PC-9 (cell line): ENCODE results near the gene EFS. TPM values are rescaled to one million over a fixed set of nuclear protein-coding genes. Genes with fewer than 3 reads are reported as not detected.

Source experiments
- BruUV-seq: library from RNA; stranded (reverse); fragments of 400-500 nt; replicated peaks from 2 replicates; lab custom pipeline; 2021; lab: Mats Ljungman, UMichigan
- CTCF ChIA-PET: fragments of 300-600 bp; sonication (Branson Sonifier 250); formaldehyde crosslinking; loops from one replicate; lab custom pipeline; 2022; ENCODE audit warnings: antibody characterized with exemption; lab: Charles Lee
- POLR2A ChIA-PET: fragments of 300-600 bp; sonication (Branson Sonifier 250); formaldehyde crosslinking; loops from one replicate; lab custom pipeline; 2022; ENCODE audit warnings: antibody characterized with exemption; ENCODE audit not compliant: unreplicated experiment; lab: Charles Lee
- DNase-seq, 2 experiments: peaks; one replicate each; pipeline versions ENCODE4 v3.0.0 to v3.0.0-alpha.2; 2015 to 2022; ENCODE audit warnings: mixed read lengths in 1 of 2
- H2AFZ ChIP-seq: fragments of 200-600 bp; sonication (generic); 2 replicates; pipeline ENCODE4 v1.8.1; 2017; ENCODE audit warnings: antibody characterized with exemption
- H3F3A ChIP-seq: fragments of 200-600 bp; sonication (generic); 2 replicates; pipeline ENCODE4 v1.8.1; 2017; ENCODE audit warnings: antibody characterized with exemption, mild to moderate bottlenecking, low read depth; ENCODE audit not compliant: insufficient read depth
- H3K27ac ChIP-seq: fragments of 200-600 bp; sonication (generic); 2 replicates; pipeline ENCODE4 v1.6.1; 2016; ENCODE audit warnings: mixed run types
- H3K27me3 ChIP-seq: fragments of 200-600 bp; sonication (generic); 2 replicates; pipeline ENCODE4 v1.6.1; 2016; ENCODE audit warnings: low read depth, mixed run types; ENCODE audit not compliant: insufficient read depth
- H3K36me3 ChIP-seq: fragments of 200-600 bp; sonication (generic); 2 replicates; pipeline ENCODE4 v1.6.1; 2016; ENCODE audit warnings: low read depth, mixed run types
- H3K4me1 ChIP-seq: fragments of 200-600 bp; sonication (generic); replicated peaks from 2 replicates; pipeline ENCODE4 v1.6.1; 2016; ENCODE audit warnings: mixed run types; ENCODE audit not compliant: insufficient read depth
- H3K4me2 ChIP-seq: fragments of 200-600 bp; sonication (generic); 2 replicates; pipeline ENCODE4 v1.6.1; 2017; ENCODE audit warnings: mixed run types
- H3K4me3 ChIP-seq: fragments of 200-600 bp; sonication (generic); 2 replicates; pipeline ENCODE4 v1.6.1; 2016; ENCODE audit warnings: mixed run types
- H3K79me2 ChIP-seq: fragments of 200-600 bp; sonication (generic); 2 replicates; pipeline ENCODE4 v1.6.1; 2017; ENCODE audit warnings: low read depth, mixed run types
- H3K9me2 ChIP-seq: fragments of 200-600 bp; sonication (generic); 2 replicates; pipeline ENCODE4 v1.8.1; 2017; ENCODE audit warnings: mild to moderate bottlenecking; ENCODE audit not compliant: insufficient read depth
- H3K9me3 ChIP-seq: fragments of 200-600 bp; sonication (generic); 2 replicates; pipeline ENCODE4 v1.8.1; 2016; ENCODE audit warnings: low read depth; ENCODE audit not compliant: insufficient read depth
- H4K20me1 ChIP-seq: fragments of 200-600 bp; sonication (generic); 2 replicates; pipeline ENCODE4 v1.8.1; 2017; ENCODE audit not compliant: insufficient read depth
- EZH2 ChIP-seq: fragments of 200-600 bp; sonication (generic); IDR thresholded peaks from 2 replicates; pipeline ENCODE4 v1.8.0; 2017; ENCODE audit warnings: antibody characterized with exemption, low read depth
- intact Hi-C: fragments of 100-400 bp; cut with micrococcal nuclease; formaldehyde crosslinking; loops from one replicate; pipeline ENCODE4 v1.10.0; 2022; ENCODE audit not compliant: unreplicated experiment
- total RNA-seq: library from RNA; stranded (reverse); gene quantifications from 2 replicates; pipeline ENCODE4 v1.2.3, GENCODE V29; 2021
- TF ChIP-seq, protein P1 (sequence below): fragments of 200-600 bp; sonication (generic); conservative IDR thresholded peaks from 2 replicates; pipeline ENCODE4 v1.6.1; 2017; ENCODE audit warnings: mixed run types, antibody characterized with exemption, mild to moderate bottlenecking, moderate library complexity

The EFS gene
- total RNA-seq, 1 experiment from 2014 or later: not detected

DNA sequence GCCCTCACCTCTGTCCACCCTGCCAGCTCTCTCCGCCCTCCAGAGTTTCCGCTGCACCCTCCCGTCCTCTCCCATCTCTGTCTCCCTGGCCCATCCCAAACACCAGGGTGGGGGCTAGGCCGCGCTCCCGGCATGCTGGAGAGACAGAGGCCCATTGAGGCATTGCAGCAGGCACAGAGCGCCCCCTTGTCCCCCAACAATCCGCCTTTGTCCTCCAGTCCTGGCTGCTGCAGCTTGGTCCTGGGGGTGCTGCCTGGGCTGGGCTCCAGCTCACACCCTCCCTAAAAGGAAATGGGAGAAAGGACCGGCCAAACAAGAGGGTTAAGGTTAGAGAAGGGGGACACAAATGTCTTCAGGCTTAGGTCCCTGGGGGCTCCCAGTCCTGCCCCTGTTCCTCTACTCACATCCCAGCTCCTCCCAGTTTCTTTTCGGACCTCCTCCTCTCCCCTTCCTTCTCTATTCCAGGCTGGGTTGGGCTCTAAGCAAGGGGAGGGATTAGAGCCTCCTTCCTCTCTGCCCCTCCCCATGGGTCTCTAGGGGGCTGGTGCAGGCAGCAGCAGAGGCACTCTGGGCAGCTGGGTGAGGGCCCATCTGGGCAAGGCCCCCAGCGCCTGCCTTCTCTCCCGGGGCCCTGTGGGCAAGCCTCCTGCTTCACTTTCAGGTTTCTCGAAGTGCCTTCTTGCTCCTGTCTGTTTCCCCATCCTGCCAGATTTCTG, 11.7 kb upstream of the EFS start, which contains the start of gene CMTM5:
CMTM5 (plus strand) TSS at position 565 of the 716 bp plus-strand sequence. CDS start 206 bp downstream, outside the sequence.
- Histone ChIP-seq H3K4me3 (no peak within 1 kb of the TSS), H3K27me3 (peaks cover 62% of the 10 kb centered on the region), H3K9me3 (no peaks in the 10 kb centered on the region), H2AFZ (no peak within 1 kb of the TSS), H3K27ac (no peak within 1 kb of the TSS), H3K4me2 (no peak within 1 kb of the TSS), H3K79me2 (no peaks in the 10 kb centered on the region), H3K4me1 (no peaks in the 10 kb centered on the region), H3K36me3 (no peaks in the 10 kb centered on the region), H3K9me2 (no peaks in the 10 kb centered on the region), H3F3A (no peaks in the 10 kb centered on the region), H4K20me1 (no peaks in the 10 kb centered on the region)
- TF ChIP-seq, protein P1, sequence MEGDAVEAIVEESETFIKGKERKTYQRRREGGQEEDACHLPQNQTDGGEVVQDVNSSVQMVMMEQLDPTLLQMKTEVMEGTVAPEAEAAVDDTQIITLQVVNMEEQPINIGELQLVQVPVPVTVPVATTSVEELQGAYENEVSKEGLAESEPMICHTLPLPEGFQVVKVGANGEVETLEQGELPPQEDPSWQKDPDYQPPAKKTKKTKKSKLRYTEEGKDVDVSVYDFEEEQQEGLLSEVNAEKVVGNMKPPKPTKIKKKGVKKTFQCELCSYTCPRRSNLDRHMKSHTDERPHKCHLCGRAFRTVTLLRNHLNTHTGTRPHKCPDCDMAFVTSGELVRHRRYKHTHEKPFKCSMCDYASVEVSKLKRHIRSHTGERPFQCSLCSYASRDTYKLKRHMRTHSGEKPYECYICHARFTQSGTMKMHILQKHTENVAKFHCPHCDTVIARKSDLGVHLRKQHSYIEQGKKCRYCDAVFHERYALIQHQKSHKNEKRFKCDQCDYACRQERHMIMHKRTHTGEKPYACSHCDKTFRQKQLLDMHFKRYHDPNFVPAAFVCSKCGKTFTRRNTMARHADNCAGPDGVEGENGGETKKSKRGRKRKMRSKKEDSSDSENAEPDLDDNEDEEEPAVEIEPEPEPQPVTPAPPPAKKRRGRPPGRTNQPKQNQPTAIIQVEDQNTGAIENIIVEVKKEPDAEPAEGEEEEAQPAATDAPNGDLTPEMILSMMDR: no peak
- no peak for TF ChIP-seq EZH2
- intact Hi-C loops: no loop called here
- no TSS peak for BruUV-seq
- no peak for DNase-seq
- CTCF ChIA-PET: no interaction called here
- POLR2A ChIA-PET: no interaction called here

DNA sequence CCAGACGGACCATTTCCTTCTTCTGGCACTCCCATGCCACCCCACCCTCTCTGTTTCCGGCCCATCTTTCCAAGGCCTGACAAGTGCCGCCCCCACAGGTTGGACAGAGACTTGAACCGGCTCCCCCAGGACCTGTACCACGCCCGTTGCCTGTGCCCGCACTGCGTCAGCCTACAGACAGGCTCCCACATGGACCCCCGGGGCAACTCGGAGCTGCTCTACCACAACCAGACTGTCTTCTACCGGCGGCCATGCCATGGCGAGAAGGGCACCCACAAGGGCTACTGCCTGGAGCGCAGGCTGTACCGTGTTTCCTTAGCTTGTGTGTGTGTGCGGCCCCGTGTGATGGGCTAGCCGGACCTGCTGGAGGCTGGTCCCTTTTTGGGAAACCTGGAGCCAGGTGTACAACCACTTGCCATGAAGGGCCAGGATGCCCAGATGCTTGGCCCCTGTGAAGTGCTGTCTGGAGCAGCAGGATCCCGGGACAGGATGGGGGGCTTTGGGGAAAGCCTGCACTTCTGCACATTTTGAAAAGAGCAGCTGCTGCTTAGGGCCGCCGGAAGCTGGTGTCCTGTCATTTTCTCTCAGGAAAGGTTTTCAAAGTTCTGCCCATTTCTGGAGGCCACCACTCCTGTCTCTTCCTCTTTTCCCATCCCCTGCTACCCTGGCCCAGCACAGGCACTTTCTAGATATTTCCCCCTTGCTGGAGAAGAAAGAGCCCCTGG, 10.7 kb upstream of the EFS start:
- H4K20me1 ChIP-seq: no peaks in the 10 kb centered on the region
- H3K4me3 ChIP-seq: no peak overlapping the region
- H3K4me1 ChIP-seq: no peaks in the 10 kb centered on the region
- H3K27ac ChIP-seq: no peak overlapping the region
- H3K79me2 ChIP-seq: no peaks in the 10 kb centered on the region
- CTCF ChIA-PET: interaction anchor here (0.6 kb wide), 1 partner anchor 75 kb away, joined by 6 read pairs; no protein-coding TSS in a partner anchor
- H3K36me3 ChIP-seq: no peaks in the 10 kb centered on the region
- intact Hi-C loops: no loop called here
- POLR2A ChIA-PET: no interaction called here
- peaks cover 63% of the 10 kb centered on the region for H3K27me3 ChIP-seq
- TF ChIP-seq, protein P1: no peak
- TF ChIP-seq EZH2: no peak
- DNase-seq: no peak
- H3K9me3 ChIP-seq: no peaks in the 10 kb centered on the region
- no TSS peak for BruUV-seq
- no peak overlapping the region for H2AFZ ChIP-seq
- no peaks in the 10 kb centered on the region for H3K9me2 ChIP-seq
- H3K4me2 ChIP-seq: no peak overlapping the region
- no peaks in the 10 kb centered on the region for H3F3A ChIP-seq

DNA sequence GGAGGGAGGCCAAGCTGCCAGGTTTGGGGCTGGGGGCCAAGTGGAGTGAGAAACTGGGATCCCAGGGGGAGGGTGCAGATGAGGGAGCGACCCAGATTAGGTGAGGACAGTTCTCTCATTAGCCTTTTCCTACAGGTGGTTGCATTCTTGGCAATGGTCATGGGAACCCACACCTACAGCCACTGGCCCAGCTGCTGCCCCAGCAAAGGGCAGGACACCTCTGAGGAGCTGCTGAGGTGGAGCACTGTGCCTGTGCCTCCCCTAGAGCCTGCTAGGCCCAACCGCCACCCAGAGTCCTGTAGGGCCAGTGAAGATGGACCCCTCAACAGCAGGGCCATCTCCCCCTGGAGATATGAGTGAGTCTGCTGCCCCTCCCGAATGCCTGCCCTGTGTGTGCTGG, 8.1 kb upstream of the EFS start:
- H3K27ac ChIP-seq: no peak overlapping the region
- no peak overlapping the region for H2AFZ ChIP-seq
- intact Hi-C loops: no loop called here
- no peak overlapping the region for H3K4me2 ChIP-seq
- H3K36me3 ChIP-seq: no peaks in the 10 kb centered on the region
- H3K79me2 ChIP-seq: no peaks in the 10 kb centered on the region
- no peaks in the 10 kb centered on the region for H3K9me3 ChIP-seq
- no TSS peak for BruUV-seq
- CTCF ChIA-PET: no interaction called here
- no peak for TF ChIP-seq EZH2
- TF ChIP-seq, protein P1: no peak
- DNase-seq: no peak
- H3K9me2 ChIP-seq: no peaks in the 10 kb centered on the region
- POLR2A ChIA-PET: no interaction called here
- H3K4me1 ChIP-seq: no peaks in the 10 kb centered on the region
- H3K27me3 ChIP-seq: peaks cover 48% of the 10 kb centered on the region
- no peaks in the 10 kb centered on the region for H4K20me1 ChIP-seq
- no peak overlapping the region for H3K4me3 ChIP-seq
- no peaks in the 10 kb centered on the region for H3F3A ChIP-seq
